Left renal cortex interstitium (tissue), 4 donors: ENCODE measurements around the gene DSCAML1. TPM values are rescaled to one million over a fixed set of nuclear protein-coding genes. Genes with fewer than 3 reads are reported as not detected.

Experiments
- DNase-seq, 4 donors: peaks; one replicate each; pipeline ENCODE4 v3.0.0-alpha.2; 2013; ENCODE audit warnings: low read depth in 4 of 4, low spot score in 2 of 4, missing footprints in 1 of 4
- polyA plus RNA-seq, 4 donors: library from polyadenylated mRNA; unstranded; fragments of 120-200 nt; gene quantifications; one replicate each; pipeline ENCODE4 v1.2.1, GENCODE V29; 2013; ENCODE audit not compliant: insufficient read length in 4 of 4

DSCAML1 gene
- polyA plus RNA-seq, 4 donors: 1.3 to 4.0 (median 2.0) TPM

- no peak for DNase-seq
Measured at GRCh38 chr11:117623831-117624271, 173.2 kb downstream of the DSCAML1 start.

GRCh38 chr11:117621226-117621625 lies 175.8 kb downstream of the DSCAML1 start:
- DNase-seq: no peak

GRCh38 chr11:117620659-117621058 lies 176.4 kb downstream of the DSCAML1 start:
- DNase-seq: no peak

- no peak for DNase-seq
Measured at GRCh38 chr11:117620086-117620485, 176.9 kb downstream of the DSCAML1 start.

GRCh38 chr11:117619661-117620060 lies 177.4 kb downstream of the DSCAML1 start:
- no peak for DNase-seq

- DNase-seq: no peak
Measured at GRCh38 chr11:117618982-117619355, 178.0 kb downstream of the DSCAML1 start.

GRCh38 chr11:117618302-117618981 lies 178.6 kb downstream of the DSCAML1 start:
- no peak for DNase-seq

GRCh38 chr11:117616979-117617378 lies 180.0 kb downstream of the DSCAML1 start:
- DNase-seq: no peak

- DNase-seq: no peak
Measured at GRCh38 chr11:117614728-117615127, 182.3 kb downstream of the DSCAML1 start.

GRCh38 chr11:117613521-117613920 lies 183.5 kb downstream of the DSCAML1 start:
- DNase-seq: no peak

- no peak for DNase-seq
Measured at GRCh38 chr11:117612177-117612576, 184.8 kb downstream of the DSCAML1 start.

GRCh38 chr11:117610901-117611300 lies 186.1 kb downstream of the DSCAML1 start:
- no peak for DNase-seq

GRCh38 chr11:117610045-117610444 lies 187.0 kb downstream of the DSCAML1 start:
- no peak for DNase-seq

- no peak for DNase-seq
Measured at GRCh38 chr11:117607449-117607848, 189.6 kb downstream of the DSCAML1 start.

- no peak for DNase-seq
Measured at GRCh38 chr11:117606790-117607189, 190.2 kb downstream of the DSCAML1 start.

GRCh38 chr11:117606211-117606610 lies 190.8 kb downstream of the DSCAML1 start:
- DNase-seq: no peak

GRCh38 chr11:117605331-117605730 lies 191.7 kb downstream of the DSCAML1 start:
- no peak for DNase-seq

GRCh38 chr11:117604336-117604995 lies 192.6 kb downstream of the DSCAML1 start:
- DNase-seq: no peak

- DNase-seq: no peak
Measured at GRCh38 chr11:117603932-117604331, 193.1 kb downstream of the DSCAML1 start.

- DNase-seq: no peak
Measured at GRCh38 chr11:117601006-117601708, 195.9 kb downstream of the DSCAML1 start.

GRCh38 chr11:117600234-117600783 lies 196.7 kb downstream of the DSCAML1 start:
- DNase-seq: no peak
